ENCODE results near the gene PI4K2A.

DNA sequence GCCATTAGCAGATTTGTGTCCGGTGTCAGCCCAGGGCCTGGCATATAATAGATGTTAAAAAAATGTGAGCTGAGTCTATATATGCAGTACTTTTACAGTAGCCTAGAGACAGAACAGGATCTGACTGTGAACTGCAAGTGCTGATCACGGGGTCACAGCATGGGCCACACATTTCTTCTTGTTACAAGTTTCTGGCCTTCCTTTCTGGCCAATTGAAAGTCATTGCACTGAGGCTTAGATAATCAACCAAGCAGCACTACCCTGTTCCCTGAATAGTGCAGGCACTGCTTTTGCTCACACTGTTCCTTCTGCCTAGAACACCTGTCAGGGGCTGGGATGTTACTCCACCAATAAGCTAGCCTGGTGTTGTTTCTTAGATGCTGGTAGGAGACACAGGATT lies 67.7 kb downstream of the PI4K2A start:
- no peak for TF ChIP-seq POLR2A (IDR thresholded peaks at IDR 0.05)
- TF ChIP-seq, protein P1, sequence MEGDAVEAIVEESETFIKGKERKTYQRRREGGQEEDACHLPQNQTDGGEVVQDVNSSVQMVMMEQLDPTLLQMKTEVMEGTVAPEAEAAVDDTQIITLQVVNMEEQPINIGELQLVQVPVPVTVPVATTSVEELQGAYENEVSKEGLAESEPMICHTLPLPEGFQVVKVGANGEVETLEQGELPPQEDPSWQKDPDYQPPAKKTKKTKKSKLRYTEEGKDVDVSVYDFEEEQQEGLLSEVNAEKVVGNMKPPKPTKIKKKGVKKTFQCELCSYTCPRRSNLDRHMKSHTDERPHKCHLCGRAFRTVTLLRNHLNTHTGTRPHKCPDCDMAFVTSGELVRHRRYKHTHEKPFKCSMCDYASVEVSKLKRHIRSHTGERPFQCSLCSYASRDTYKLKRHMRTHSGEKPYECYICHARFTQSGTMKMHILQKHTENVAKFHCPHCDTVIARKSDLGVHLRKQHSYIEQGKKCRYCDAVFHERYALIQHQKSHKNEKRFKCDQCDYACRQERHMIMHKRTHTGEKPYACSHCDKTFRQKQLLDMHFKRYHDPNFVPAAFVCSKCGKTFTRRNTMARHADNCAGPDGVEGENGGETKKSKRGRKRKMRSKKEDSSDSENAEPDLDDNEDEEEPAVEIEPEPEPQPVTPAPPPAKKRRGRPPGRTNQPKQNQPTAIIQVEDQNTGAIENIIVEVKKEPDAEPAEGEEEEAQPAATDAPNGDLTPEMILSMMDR (IDR thresholded peaks at IDR 0.05): no peak
